Activated naive CD8-positive, alpha-beta T cell treated with anti-CD3 and anti-CD28 coated beads for 36 hours (primary cell): ENCODE measurements around the gene NAXE. TPM values are rescaled to one million over a fixed set of nuclear protein-coding genes. Genes with fewer than 3 reads are reported as not detected.
A peak's percentile ranks its signal among the peaks of the same experiment; 100 is the strongest.
"Not testable (repeated sequence)": the region's sequence is repeated elsewhere in the genome, so short reads cannot be mapped to it uniquely, and the experiment has no call there.

Source experiments
- DNase-seq: peaks from one replicate; pipeline ENCODE4 v3.0.0; 2021
- H3K27ac Mint-ChIP-seq: one replicate; pipeline ENCODE4 v1.8.0; 2022; ENCODE audit warnings: mild to moderate bottlenecking, moderate library complexity, mixed read lengths
- H3K27me3 Mint-ChIP-seq: one replicate; pipeline ENCODE4 v1.8.0; 2022; ENCODE audit warnings: mild to moderate bottlenecking, mixed read lengths
- H3K36me3 Mint-ChIP-seq: one replicate; pipeline ENCODE4 v1.8.0; 2021; ENCODE audit warnings: mild to moderate bottlenecking, mixed read lengths
- H3K4me1 Mint-ChIP-seq: one replicate; pipeline ENCODE4 v1.8.0; 2021; ENCODE audit warnings: mixed read lengths
- H3K4me3 Mint-ChIP-seq: one replicate; pipeline ENCODE4 v1.8.0; 2022; ENCODE audit warnings: mild to moderate bottlenecking, moderate library complexity, mixed read lengths
- H3K9me3 Mint-ChIP-seq: one replicate; pipeline ENCODE4 v1.8.0; 2022; ENCODE audit warnings: mixed read lengths
- total RNA-seq, 2 experiments: library from RNA; stranded (reverse); gene quantifications; one replicate each; pipeline ENCODE4 v1.2.3, GENCODE V29; 2021

NAXE gene
- total RNA-seq, 2 experiments from 2014 or later = 65.9 to 68.2 TPM

DNA sequence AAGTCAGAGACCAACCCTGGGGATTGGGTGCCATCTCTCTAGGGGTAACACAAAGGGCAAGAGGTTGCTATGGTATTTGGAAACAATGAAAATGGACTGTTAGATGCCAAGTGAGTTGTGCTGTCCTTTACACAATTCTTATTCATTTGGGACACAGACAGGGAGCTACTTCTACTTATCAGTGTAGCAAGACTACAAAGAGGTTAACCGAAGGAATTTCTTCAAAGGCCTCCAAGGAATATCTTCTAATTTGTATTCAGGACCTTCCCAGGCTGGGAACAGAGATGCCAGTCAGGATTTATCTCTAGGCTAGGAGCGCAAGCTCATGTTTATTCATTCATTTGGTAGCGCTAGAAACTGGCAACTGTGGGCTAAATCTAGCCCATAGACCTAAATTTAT, 2.6 kb downstream of the NAXE start:
- H3K27me3 Mint-ChIP-seq = no peaks in the 10 kb centered on the region
- DNase-seq = no peak
- H3K4me1 Mint-ChIP-seq = peaks cover 33% of the 10 kb centered on the region
- H3K36me3 Mint-ChIP-seq = peaks cover 32% of the 10 kb centered on the region
- H3K27ac Mint-ChIP-seq = peak overlapping the region; percentile 67
- no peaks in the 10 kb centered on the region for H3K9me3 Mint-ChIP-seq
- H3K4me3 Mint-ChIP-seq = no peak overlapping the region

DNA sequence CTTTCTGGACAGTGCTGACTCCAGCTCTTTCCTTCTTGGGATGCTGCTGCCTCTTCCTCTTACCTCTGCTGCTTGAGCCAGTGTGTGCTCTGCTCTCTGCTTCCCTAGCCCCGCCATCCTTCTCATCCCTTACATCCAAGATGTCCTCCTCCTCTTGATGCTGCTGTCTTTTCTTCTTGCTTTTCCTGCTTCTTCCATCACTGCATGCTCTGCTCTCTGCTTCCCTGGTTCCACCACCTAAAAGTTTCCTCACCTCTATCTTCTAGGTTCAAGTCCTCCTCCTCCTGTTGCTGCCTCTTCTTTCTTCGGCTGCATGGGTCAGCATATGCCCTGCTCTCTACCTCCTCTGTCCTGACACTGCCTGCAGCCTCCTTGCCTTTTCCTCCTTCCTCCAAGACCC, 3.4 kb downstream of the NAXE start:
- H3K27me3 Mint-ChIP-seq = no peaks in the 10 kb centered on the region
- H3K9me3 Mint-ChIP-seq = no peaks in the 10 kb centered on the region
- H3K4me1 Mint-ChIP-seq = peaks cover 40% of the 10 kb centered on the region
- H3K27ac Mint-ChIP-seq = peak overlapping the region; percentile 9
- no peak overlapping the region for H3K4me3 Mint-ChIP-seq
- H3K36me3 Mint-ChIP-seq = peaks cover 36% of the 10 kb centered on the region
- DNase-seq = no peak

DNA sequence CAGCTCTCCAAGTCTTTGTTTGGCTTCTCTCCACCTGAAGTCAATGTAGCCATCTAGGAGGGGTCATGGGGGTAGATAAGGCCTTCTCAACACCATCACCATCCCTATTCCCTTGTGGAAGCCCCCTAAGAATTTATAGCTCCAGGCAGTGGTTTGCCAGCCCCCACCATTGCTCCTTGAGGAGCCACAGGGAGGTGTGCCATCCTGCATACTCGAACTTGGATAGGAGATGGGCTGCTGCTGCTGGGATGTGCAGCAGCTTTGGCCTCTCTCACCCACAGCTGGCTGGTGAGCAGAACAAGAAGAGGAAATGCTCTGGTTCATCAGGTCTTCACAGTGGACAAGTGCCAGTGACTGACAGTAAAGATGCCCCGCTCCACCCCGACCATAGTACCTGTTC, 4.8 kb downstream of the NAXE start:
- Mint-ChIP-seq H3K4me3 (no peak overlapping the region), H3K27ac (no peak overlapping the region)
- no peak for DNase-seq

DNA sequence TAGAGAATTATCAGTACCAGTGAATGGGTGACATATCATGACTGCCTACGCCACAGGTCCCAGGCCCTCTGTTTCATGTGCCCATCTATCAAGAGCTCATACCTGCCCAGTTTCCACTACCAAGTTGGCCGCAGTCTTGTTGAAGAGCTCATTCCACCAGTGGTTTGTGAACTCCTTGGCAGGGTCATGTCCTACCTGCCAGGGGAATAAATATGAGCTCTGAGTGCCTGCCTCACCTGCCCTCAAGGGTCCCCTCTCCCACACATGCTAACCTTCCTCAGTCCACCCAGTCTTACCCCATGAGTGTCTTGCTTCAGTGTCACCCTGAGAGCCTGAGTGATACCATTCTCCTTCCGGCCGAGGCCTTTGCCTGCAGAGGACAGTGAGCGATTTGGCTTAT, 6.5 kb downstream of the NAXE start:
- H3K36me3 Mint-ChIP-seq = peaks cover 47% of the 10 kb centered on the region
- peaks cover 41% of the 10 kb centered on the region for H3K4me1 Mint-ChIP-seq
- peak overlapping the region; percentile 4 for H3K4me3 Mint-ChIP-seq
- no peaks in the 10 kb centered on the region for H3K27me3 Mint-ChIP-seq
- no peaks in the 10 kb centered on the region for H3K9me3 Mint-ChIP-seq
- no peak for DNase-seq
- peak overlapping the region; percentile 97 for H3K27ac Mint-ChIP-seq

More for the DNA sequence above, 4.8 kb downstream of the NAXE start:
- Mint-ChIP-seq H3K36me3 (peaks cover 49% of the 10 kb centered on the region), H3K4me1 (peaks cover 34% of the 10 kb centered on the region), H3K9me3 (no peaks in the 10 kb centered on the region), H3K27me3 (no peaks in the 10 kb centered on the region)

DNA sequence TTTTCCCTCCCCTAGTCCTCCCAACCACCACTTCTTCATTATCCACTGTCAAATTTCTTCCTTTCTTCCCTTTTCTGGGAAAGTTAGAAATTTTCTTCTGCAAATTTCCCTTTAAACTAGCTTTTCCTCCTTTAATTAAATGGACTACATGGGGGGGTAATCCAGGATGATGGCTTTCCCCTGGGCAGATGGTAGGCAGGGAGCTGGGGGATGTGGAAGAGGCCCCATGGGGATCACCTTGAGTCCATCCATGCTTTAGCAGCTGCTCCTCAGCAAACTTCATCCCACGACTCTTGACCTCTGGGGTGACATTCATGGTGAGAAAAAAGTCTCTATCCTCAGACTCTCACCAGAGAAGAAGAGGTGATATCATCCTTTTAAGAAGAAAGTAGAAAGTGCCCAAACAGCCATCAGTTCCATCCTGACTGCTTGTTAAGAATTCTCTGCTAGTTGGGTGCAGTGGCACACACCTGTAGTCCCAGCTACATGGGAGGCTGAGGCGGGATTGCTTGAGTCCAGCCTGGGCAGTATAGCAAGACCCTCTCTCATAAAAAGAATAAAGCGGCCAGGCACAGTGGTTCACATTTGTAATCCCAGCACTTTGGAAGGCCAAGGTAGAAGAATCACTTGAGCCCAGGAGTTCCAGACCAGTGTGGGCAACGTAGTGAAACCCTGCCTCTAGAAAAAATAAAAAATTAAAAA, 7.3 kb downstream of the NAXE start:
- no peak for DNase-seq
- Mint-ChIP-seq H3K27ac (peak overlapping the region; percentile 97), H3K4me3 (peak overlapping the region; percentile 33), H3K9me3 (no peaks in the 10 kb centered on the region), H3K36me3 (peaks cover 44% of the 10 kb centered on the region), H3K4me1 (peaks cover 38% of the 10 kb centered on the region), H3K27me3 (no peaks in the 10 kb centered on the region)

DNA sequence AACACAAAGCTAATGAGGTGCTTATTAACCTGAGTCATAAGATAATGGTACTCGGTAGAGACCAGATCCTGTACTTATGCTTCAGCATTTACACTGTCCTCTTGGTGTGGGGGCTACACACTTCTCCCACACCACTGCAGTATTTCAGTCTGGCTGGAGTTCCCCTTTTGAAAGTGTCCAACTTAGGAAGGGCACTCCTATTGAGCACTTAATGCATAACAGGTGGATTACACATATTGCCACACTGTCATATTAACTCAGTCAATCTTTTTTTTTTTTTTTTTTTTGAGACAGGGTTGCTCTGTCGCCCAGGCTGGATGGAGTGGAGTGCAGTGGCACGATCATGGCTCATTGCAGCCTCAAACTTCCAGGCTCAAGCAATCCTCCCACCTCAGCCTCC, 8.2 kb downstream of the NAXE start:
- H3K36me3 Mint-ChIP-seq = peaks cover 41% of the 10 kb centered on the region
- H3K27me3 Mint-ChIP-seq = no peaks in the 10 kb centered on the region
- peak overlapping the region; percentile 97 for H3K27ac Mint-ChIP-seq
- H3K9me3 Mint-ChIP-seq = no peaks in the 10 kb centered on the region
- H3K4me1 Mint-ChIP-seq = peaks cover 35% of the 10 kb centered on the region
- no peak for DNase-seq
- peak overlapping the region; percentile 100 for H3K4me3 Mint-ChIP-seq

DNA sequence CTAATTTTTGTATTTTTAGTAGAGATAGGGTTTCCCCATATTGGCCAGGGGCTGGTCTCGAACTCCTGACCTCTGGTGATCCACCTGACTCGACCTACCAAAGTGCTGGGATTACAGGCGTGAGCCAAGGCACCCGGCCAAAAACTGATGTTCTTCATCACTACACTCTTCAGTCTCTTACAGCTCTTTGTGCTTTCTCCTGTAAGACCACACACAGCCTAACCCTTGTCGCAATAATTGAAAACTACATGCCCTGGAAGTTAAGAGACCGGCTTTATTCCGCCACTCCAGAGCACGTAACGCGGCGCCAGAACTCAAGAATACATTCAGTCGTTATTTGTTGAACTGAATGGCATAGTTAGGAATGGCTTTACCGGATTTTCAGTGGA, 9.2 kb downstream of the NAXE start:
- DNase-seq = no peak
- peak overlapping the region; percentile 100 for H3K4me3 Mint-ChIP-seq
- no peaks in the 10 kb centered on the region for H3K9me3 Mint-ChIP-seq
- peaks cover 35% of the 10 kb centered on the region for H3K4me1 Mint-ChIP-seq
- H3K27me3 Mint-ChIP-seq = no peaks in the 10 kb centered on the region
- peaks cover 36% of the 10 kb centered on the region for H3K36me3 Mint-ChIP-seq
- peak overlapping the region; percentile 97 for H3K27ac Mint-ChIP-seq

DNA sequence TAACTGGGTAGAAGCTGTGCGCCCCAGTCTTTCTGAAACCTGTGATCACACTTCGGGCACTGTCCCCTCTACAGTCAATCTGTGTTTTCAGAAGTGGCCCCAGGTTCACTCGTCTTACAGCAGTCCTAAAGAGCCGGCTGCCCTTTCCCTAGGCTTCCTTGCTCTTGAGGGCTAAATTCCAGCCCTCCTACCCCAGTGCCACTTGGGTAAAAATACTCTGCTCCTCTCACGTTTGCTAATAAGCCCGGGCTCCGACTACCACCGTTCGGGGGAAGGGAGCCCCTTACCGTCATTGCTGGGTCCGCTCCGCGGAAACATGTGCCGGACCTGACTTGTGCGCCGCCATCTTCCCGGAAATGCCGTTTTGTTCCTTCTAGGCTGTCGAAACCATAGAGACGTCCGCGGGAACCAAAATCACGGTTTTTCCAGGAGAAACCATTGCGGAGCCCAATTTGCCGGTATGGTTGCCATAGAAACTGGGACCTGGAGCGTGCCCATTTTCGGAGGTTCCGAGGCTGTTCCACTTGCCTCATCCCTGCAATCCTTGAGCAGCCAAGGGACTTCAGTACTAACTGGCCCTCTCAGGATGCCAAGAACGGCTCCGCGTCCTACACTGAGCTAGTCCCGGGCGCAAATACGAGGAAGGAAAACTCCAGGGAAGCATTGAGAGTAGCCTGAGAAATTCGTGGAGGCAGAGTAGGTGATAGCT, 9.7 kb downstream of the NAXE start, which contains the start of gene GPATCH4:
Gene GPATCH4, minus strand, starts transcription at position 358 of the 709 bp plus-strand sequence.
- H3K9me3 Mint-ChIP-seq = no peaks in the 10 kb centered on the region
- DNase-seq = peak; percentile 82
- peaks cover 35% of the 10 kb centered on the region for H3K4me1 Mint-ChIP-seq
- H3K27ac Mint-ChIP-seq = peak within 1 kb of the TSS; percentile 97
- H3K36me3 Mint-ChIP-seq = peaks cover 36% of the 10 kb centered on the region
- H3K27me3 Mint-ChIP-seq = no peaks in the 10 kb centered on the region
- H3K4me3 Mint-ChIP-seq = peak within 1 kb of the TSS; percentile 100

DNA sequence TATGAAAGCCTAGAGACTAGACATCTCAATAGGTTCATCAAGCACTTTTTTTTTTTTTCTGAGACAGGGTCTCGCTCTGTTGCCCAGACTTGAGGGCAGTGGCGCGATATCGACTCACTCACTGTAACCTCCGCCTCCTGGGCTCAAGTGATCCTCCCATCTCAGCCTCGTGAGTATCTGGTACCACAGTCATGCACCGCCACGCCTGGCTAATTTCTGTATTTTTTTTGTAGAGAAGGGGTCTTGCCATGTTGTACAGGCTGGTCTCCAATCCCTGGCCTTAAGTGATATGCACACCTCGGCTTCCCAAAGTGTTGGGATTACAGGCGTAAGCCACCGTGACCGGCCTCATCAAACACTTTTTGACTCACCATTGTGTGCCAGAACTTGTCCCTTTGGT, 10.3 kb downstream of the NAXE start:
- H3K27ac Mint-ChIP-seq = peak overlapping the region; percentile 97
- no peak for DNase-seq
- no peaks in the 10 kb centered on the region for H3K27me3 Mint-ChIP-seq

DNA sequence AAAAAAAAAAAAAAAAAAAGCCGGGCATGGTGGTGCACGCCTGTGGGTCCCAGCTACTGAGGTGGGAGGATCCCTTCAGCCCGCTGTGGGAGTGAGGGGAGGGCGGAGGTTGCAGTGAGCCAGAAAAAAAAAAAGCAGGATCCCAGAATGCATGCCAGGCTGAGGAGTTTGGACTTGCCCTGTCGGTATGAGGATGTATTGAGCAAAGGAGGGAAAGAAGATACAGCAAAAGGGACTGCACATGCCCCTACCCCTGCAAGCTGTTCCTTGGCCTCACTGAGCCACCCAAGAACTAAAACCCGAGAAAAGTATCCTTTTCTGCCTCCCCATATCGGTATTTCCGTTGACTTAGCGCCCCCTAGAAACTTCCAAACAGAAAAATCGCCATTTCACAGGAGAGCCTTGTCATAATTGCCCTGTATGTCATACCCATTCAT, 11.0 kb downstream of the NAXE start:
- DNase-seq = no peak
- Mint-ChIP-seq H3K9me3 (no peaks in the 10 kb centered on the region), H3K36me3 (peaks cover 29% of the 10 kb centered on the region), H3K27ac (peak overlapping the region; percentile 71), H3K4me3 (no peak overlapping the region), H3K4me1 (peaks cover 32% of the 10 kb centered on the region), H3K27me3 (no peaks in the 10 kb centered on the region)

More for the DNA sequence above, 10.3 kb downstream of the NAXE start:
- peaks cover 35% of the 10 kb centered on the region for H3K4me1 Mint-ChIP-seq
- H3K9me3 Mint-ChIP-seq = no peaks in the 10 kb centered on the region
- H3K36me3 Mint-ChIP-seq = peaks cover 34% of the 10 kb centered on the region
- peak overlapping the region; percentile 100 for H3K4me3 Mint-ChIP-seq

DNA sequence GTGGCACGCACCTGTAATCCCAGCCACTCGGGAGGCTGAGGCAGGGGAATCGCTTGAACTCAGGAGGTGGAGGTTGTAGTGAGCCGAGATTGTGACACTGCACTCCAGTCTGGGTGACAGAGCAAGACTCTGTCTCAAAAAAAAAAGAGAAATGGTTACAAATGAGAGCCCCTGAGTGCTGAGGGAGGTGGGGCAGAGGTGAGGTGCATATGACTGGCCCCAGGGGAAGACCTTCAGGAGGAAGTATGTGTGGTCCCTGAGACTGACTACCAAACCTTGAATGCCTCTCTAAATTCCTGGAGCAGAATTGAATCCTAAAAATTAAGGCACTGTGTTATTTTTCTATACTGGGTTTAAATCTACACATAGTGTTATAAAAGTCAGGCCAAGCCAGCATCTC, 15.8 kb downstream of the NAXE start:
- H3K4me1 Mint-ChIP-seq = peaks cover 16% of the 10 kb centered on the region
- H3K9me3 Mint-ChIP-seq, H3K4me3 Mint-ChIP-seq, H3K27me3 Mint-ChIP-seq, DNase-seq, H3K27ac Mint-ChIP-seq, H3K36me3 Mint-ChIP-seq: not testable (repeated sequence)

DNA sequence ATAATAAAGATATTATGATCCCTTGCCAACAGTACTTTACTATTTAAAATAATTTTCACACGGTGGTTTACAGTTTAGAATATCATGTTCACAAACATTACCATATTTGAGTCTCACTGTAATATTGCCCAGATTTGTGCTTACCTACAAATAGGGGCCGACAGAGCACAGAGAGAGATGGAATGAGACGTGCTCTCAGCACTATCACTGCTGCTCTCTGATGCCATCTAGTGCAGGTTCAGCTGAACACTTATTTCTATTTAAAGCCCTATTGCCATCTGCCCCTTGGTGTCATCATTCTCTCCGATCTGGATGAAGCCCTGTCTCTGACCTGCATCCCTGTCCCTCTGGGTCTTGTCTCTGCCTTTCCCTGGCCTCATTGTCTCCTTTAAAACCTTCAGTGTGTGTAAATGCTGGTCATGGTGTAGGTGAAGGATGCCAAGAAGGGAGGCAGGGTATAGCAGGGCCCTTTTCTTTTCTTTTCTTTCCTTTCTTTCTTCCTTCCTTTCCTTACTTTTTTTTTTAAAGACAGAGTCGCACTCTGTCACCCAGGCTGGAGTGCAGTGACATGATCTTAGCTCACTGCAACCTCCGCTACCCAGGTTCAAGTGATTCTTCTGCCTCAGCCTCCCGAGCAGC, 16.6 kb downstream of the NAXE start:
- H3K4me1 Mint-ChIP-seq = peaks cover 9% of the 10 kb centered on the region
- no peak overlapping the region for H3K4me3 Mint-ChIP-seq
- no peaks in the 10 kb centered on the region for H3K36me3 Mint-ChIP-seq
- peak; percentile 63 for DNase-seq
- peaks cover 9% of the 10 kb centered on the region for H3K27me3 Mint-ChIP-seq
- no peak overlapping the region for H3K27ac Mint-ChIP-seq
- no peaks in the 10 kb centered on the region for H3K9me3 Mint-ChIP-seq

DNA sequence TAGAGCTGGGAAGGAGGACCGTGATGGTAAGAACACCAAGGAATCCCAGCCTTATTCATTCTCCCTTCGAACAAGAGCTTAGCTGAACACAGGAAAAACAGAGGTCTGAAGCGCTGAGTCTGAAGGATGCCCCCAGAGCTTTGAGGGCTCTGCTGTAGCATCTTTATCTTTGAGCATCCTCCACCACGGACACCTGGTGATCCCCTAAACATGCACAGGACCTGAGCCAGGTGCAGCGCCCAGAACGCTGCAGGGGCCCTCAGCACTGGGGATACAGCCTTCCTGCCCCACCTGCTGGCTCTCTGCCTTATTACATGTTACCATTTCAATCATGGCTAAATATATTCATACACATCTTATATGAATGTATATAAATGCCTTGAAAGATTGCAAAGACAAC, 17.4 kb downstream of the NAXE start:
- Mint-ChIP-seq H3K4me3 (no peak overlapping the region), H3K36me3 (no peaks in the 10 kb centered on the region), H3K27ac (no peak overlapping the region), H3K9me3 (no peaks in the 10 kb centered on the region), H3K27me3 (peaks cover 10% of the 10 kb centered on the region), H3K4me1 (peaks cover 9% of the 10 kb centered on the region)
- DNase-seq = peak; percentile 57

DNA sequence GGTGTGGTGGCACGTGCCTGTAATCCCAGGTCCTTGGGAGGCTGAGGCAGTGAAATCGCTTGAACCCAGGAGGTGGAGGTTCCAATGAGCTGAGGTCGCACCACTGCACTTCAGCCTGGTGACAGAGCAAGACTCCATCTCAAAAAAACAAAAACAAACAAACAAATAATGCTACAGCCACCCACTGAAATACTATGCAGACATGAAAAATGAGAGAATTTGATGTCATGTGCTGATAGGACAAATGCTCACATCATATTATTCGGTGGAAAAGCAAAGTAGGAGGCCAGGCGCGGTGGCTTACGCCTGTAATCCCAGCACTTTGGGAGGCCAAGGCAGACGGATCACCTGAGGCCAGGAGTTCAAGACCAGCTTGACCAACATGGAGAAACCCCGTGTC, 18.5 kb downstream of the NAXE start:
- not testable (repeated sequence) for DNase-seq, H3K4me1 Mint-ChIP-seq, H3K9me3 Mint-ChIP-seq, H3K36me3 Mint-ChIP-seq, H3K27ac Mint-ChIP-seq, H3K4me3 Mint-ChIP-seq
- H3K27me3 Mint-ChIP-seq = peaks cover 19% of the 10 kb centered on the region

DNA sequence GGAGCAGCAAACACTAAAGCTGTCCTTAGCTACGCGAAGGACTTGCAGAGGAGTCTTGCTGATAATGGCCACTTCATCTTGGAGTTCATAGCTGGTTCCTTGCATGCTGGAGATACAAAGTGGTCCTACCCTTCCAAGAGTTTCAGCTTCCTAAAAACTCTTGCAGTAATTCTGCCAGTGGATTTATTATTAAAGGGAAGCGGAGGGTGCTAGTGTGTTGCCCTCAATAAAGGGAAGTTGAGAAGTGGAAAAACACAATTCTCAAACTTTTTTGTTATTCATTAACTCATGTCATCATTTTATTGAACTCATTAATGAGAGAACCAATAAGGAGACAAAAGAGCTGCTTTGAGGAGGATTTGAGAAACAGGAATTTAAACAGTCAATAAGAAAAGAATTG, 21.1 kb downstream of the NAXE start:
- H3K9me3 Mint-ChIP-seq = no peaks in the 10 kb centered on the region
- no peak overlapping the region for H3K27ac Mint-ChIP-seq
- no peaks in the 10 kb centered on the region for H3K36me3 Mint-ChIP-seq
- DNase-seq = no peak
- peaks cover 36% of the 10 kb centered on the region for H3K27me3 Mint-ChIP-seq
- H3K4me1 Mint-ChIP-seq = peaks cover 9% of the 10 kb centered on the region
- H3K4me3 Mint-ChIP-seq = no peak overlapping the region
